Measurements from ENCODE around the gene C1QTNF8. TPM values are rescaled to one million over a fixed set of nuclear protein-coding genes. Genes with fewer than 3 reads are reported as not detected.

C1QTNF8 gene
- total RNA-seq, 1 experiment from 2014 or later, result 0.27 TPM

DNA sequence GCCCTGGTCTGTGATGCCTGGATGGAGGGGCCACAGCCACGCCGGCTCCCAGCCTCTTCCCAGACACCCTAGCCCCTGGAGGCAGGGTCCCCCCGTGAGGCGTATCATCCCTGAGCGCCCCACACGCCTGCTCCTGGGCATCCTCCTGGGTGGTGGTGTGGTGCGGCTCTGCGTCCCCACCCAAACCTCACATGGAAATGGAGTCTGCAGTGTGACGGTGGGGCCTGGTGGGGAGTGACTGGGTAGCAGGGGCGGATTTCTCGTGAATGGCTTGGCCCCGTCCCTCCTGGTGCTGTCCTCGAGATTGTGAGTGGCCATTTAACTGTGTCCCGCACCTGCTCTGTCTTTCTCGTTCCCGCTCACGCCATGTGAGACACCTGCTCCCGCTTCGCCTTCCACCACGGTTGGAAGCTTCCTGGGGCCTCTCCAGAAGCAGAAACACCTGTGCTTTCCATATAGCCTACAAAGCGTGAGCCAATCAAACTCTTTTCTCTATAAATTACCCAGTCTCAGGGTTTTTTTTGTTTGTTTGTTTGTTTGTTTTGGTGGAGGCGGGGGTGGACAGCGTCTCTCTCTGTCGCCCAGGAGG, 29.4 kb downstream of the C1QTNF8 start (continued):
- TF ChIP-seq CTCF (IDR thresholded peaks at IDR 0.05 in 2 of 3, conservative IDR thresholded peaks at IDR 0.05 in 1 of 3; ENCODE audit: borderline replicate concordance in 1 of 3, insufficient read depth in 1 of 3, low read depth in 2 of 3, low read length in 2 of 3), result no peak
- TF ChIP-seq POLR2A (IDR thresholded peaks at IDR 0.05; ENCODE audit: borderline replicate concordance, extremely low read depth, insufficient read depth, insufficient read length), result no peak
- no peak for TF ChIP-seq MAX (IDR thresholded peaks at IDR 0.05)
- TF ChIP-seq TCF7L2 (IDR thresholded peaks at IDR 0.05; ENCODE audit: borderline replicate concordance, extremely low read depth, insufficient read depth, insufficient read length), result no peak

GRCh38 chr16:1065469-1066128, 30.4 kb downstream of the C1QTNF8 start:
- BruUV-seq (replicated peaks), result no TSS peak
- TF ChIP-seq TCF7L2 (IDR thresholded peaks at IDR 0.05; ENCODE audit: borderline replicate concordance, extremely low read depth, insufficient read depth, insufficient read length) (no peak), SRF (IDR thresholded peaks at IDR 0.05; ENCODE audit: low read depth) (no peak)
- POLR2A ChIA-PET, result no interaction called here

More at GRCh38 chr16:1065469-1066128, 30.4 kb downstream of the C1QTNF8 start:
- no peaks in the 10 kb centered on the region for H4K20me1 ChIP-seq (ENCODE audit: insufficient read depth)
- RAD21 ChIA-PET (ENCODE audit: low non-redundant PET in 1 of 2, low total read pairs in 2 of 2, uncharacterized antibody in 2 of 2, unreplicated experiment in 2 of 2), result no interaction called here
- peaks cover 0 to 4% of the 10 kb centered on the region in 2 experiments; a peak in 1 of 4 replicates for H3K4me1 ChIP-seq (ENCODE audit: control insufficient read depth in 1 of 2, insufficient read depth in 2 of 2, low read length in 2 of 2)
- intact Hi-C loops (cut with micrococcal nuclease), result no loop called here
- no peaks in the 10 kb centered on the region for H3K9me3 ChIP-seq (ENCODE audit: control insufficient read depth in 1 of 2, insufficient read depth in 1 of 2, low read depth in 1 of 2, low read length in 2 of 2)
- no peaks in the 10 kb centered on the region for H3K9me2 ChIP-seq (ENCODE audit: insufficient read depth)
- no peak overlapping the region for H2AFZ ChIP-seq (ENCODE audit: low read depth, low read length, poor library complexity, severe bottlenecking)
- no peak for DNase-seq (ENCODE audit: low read depth, low spot score)
- ATAC-seq, result no peak
- CTCF ChIA-PET, result no interaction called here
- H3K79me2 ChIP-seq (ENCODE audit: insufficient read depth, low read length), result no peaks in the 10 kb centered on the region
- no peak overlapping the region for H3K9ac ChIP-seq (ENCODE audit: low read length)
- no peak overlapping the region for H3K27ac ChIP-seq (ENCODE audit: low read depth, low read length)
- H3K27me3 ChIP-seq (ENCODE audit: insufficient read depth, low read length), result no peaks in the 10 kb centered on the region
- no peak overlapping the region for H3K4me2 ChIP-seq (ENCODE audit: low read length)
- H3K4me3 ChIP-seq (replicated peaks in 1 of 2; ENCODE audit: low read depth in 1 of 2, low read length in 2 of 2), result no peak overlapping the region
- no peaks in the 10 kb centered on the region for H3K36me3 ChIP-seq (ENCODE audit: control insufficient read depth in 1 of 2, insufficient read depth in 2 of 2, low read length in 2 of 2)
